Liver (tissue), 9 donors: ENCODE results near the gene GCN1. TPM values are rescaled to one million over a fixed set of nuclear protein-coding genes. Genes with fewer than 3 reads are reported as not detected.

Source experiments
- DNase-seq: peaks from one replicate; pipeline ENCODE4 v3.0.0-alpha.2; 2017; ENCODE audit warnings: low spot score
- H3K27ac ChIP-seq, 2 donors: one replicate each; pipeline ENCODE4 v1.7.0; 2013; ENCODE audit warnings: inconsistent platforms in 2 of 2, low read length in 2 of 2, control low read depth in 1 of 2, low read depth in 1 of 2, mild to moderate bottlenecking in 1 of 2
- H3K27me3 ChIP-seq, 4 donors: one replicate each; pipeline versions ENCODE4 v1.6.1 to v1.7.0; 2013; ENCODE audit warnings: low read length in 3 of 4, inconsistent platforms in 1 of 4, mild to moderate bottlenecking in 1 of 4, moderate library complexity in 1 of 4; ENCODE audit not compliant: control insufficient read depth in 4 of 4, insufficient read depth in 4 of 4
- H3K36me3 ChIP-seq, 4 donors: one replicate each; pipeline versions ENCODE4 v1.6.1 to v1.7.0; 2013; ENCODE audit warnings: low read length in 3 of 4, mild to moderate bottlenecking in 3 of 4, low read depth in 1 of 4, moderate library complexity in 1 of 4; ENCODE audit not compliant: control insufficient read depth in 4 of 4, insufficient read depth in 3 of 4
- H3K4me1 ChIP-seq, 4 donors: one replicate each; pipeline versions ENCODE4 v1.6.1 to v1.7.0; 2013; ENCODE audit warnings: low read length in 3 of 4, mild to moderate bottlenecking in 3 of 4, moderate library complexity in 1 of 4; ENCODE audit not compliant: control insufficient read depth in 4 of 4, insufficient read depth in 4 of 4
- H3K4me3 ChIP-seq, 3 donors: one replicate each; pipeline versions ENCODE4 v1.6.1 to v1.7.0; 2013; ENCODE audit warnings: low read length in 3 of 3, control low read depth in 1 of 3, low read depth in 1 of 3, mild to moderate bottlenecking in 1 of 3
- H3K9ac ChIP-seq, 2 donors: one replicate each; pipeline ENCODE4 v1.7.0; 2013; ENCODE audit warnings: low read length in 2 of 2, mild to moderate bottlenecking in 2 of 2, moderate library complexity in 2 of 2, control low read depth in 1 of 2, low read depth in 1 of 2
- H3K9me3 ChIP-seq, 4 donors: one replicate each; pipeline versions ENCODE4 v1.6.1 to v1.7.0; 2013; ENCODE audit warnings: low read length in 3 of 4; ENCODE audit not compliant: control insufficient read depth in 4 of 4
- ATF3 ChIP-seq: IDR thresholded peaks from 2 replicates; pipeline ENCODE4 v1.6.1; 2016; ENCODE audit warnings: antibody characterized with exemption
- CTCF ChIP-seq: fragments of 150-350 bp; IDR thresholded peaks from 2 replicates; pipeline ENCODE4 v1.5.1; 2017; ENCODE audit warnings: improper control_type of control experiment, low read depth, low read length; ENCODE audit not compliant: missing input control
- EGR1 ChIP-seq, 2 donors: IDR thresholded peaks; 2 replicates each; pipeline ENCODE4 v1.6.1; 2016 to 2018; ENCODE audit warnings: antibody characterized with exemption in 2 of 2, low read depth in 2 of 2
- FOXA1 ChIP-seq: IDR thresholded peaks from 2 replicates; pipeline ENCODE4 v1.6.1; 2016; ENCODE audit warnings: antibody characterized with exemption
- FOXA2 ChIP-seq: IDR thresholded peaks from 2 replicates; pipeline ENCODE4 v1.6.1; 2016; ENCODE audit warnings: antibody characterized with exemption
- GABPA ChIP-seq, 2 donors: IDR thresholded peaks in 1 of 2; conservative IDR thresholded peaks in 1 of 2; 2 replicates each; pipeline ENCODE4 v1.6.1; 2016; ENCODE audit warnings: antibody characterized with exemption in 2 of 2, mild to moderate bottlenecking in 1 of 2, moderate library complexity in 1 of 2
- HNF4A ChIP-seq, 2 donors: conservative IDR thresholded peaks; 2 replicates each; pipeline ENCODE4 v1.6.1; 2016; ENCODE audit warnings: antibody characterized with exemption in 2 of 2, mild to moderate bottlenecking in 2 of 2
- HNF4G ChIP-seq: IDR thresholded peaks from 2 replicates; pipeline ENCODE4 v1.6.1; 2016; ENCODE audit warnings: antibody characterized with exemption
- JUND ChIP-seq, 2 donors: IDR thresholded peaks; 2 replicates each; pipeline ENCODE4 v1.6.1; 2016; ENCODE audit warnings: antibody characterized with exemption in 2 of 2
- MAX ChIP-seq: IDR thresholded peaks from 2 replicates; pipeline ENCODE4 v1.6.1; 2016; ENCODE audit warnings: antibody characterized with exemption
- NR2F2 ChIP-seq: IDR thresholded peaks from 2 replicates; pipeline ENCODE4 v1.6.1; 2016; ENCODE audit warnings: antibody characterized with exemption
- REST ChIP-seq: IDR thresholded peaks from 2 replicates; pipeline ENCODE4 v1.6.1; 2016; ENCODE audit warnings: antibody characterized with exemption, mild to moderate bottlenecking
- RXRA ChIP-seq, 2 donors: IDR thresholded peaks; 2 replicates each; pipeline ENCODE4 v1.6.1; 2017 to 2018; ENCODE audit warnings: antibody characterized with exemption in 2 of 2, mild to moderate bottlenecking in 1 of 2
- SP1 ChIP-seq: IDR thresholded peaks from 2 replicates; pipeline ENCODE4 v1.6.1; 2018; ENCODE audit warnings: antibody characterized with exemption, mild to moderate bottlenecking
- TAF1 ChIP-seq: conservative IDR thresholded peaks from 2 replicates; pipeline ENCODE4 v1.6.1; 2016; ENCODE audit warnings: antibody characterized with exemption, mild to moderate bottlenecking
- YY1 ChIP-seq: IDR thresholded peaks from 2 replicates; pipeline ENCODE4 v1.6.1; 2016; ENCODE audit warnings: antibody characterized with exemption, mild to moderate bottlenecking
- ZBTB33 ChIP-seq: IDR thresholded peaks from 2 replicates; pipeline ENCODE4 v1.6.1; 2016; ENCODE audit warnings: antibody characterized with exemption
- WGBS: extraction: QIAGEN DNeasy Blood & Tissue Kit; methylation state at CpG from one replicate; pipeline ENCODE4 v1.1.7; 2013; 5-methylcytosine and 5-hydroxymethylcytosine counted together
- polyA plus RNA-seq, 2 donors: library from polyadenylated mRNA; stranded (reverse) in 1 of 2; unstranded in 1 of 2; fragments of 200-250 nt in 1 of 2; fragments of >200 nt in 1 of 2; fragmentation: Nextera tagmentation in 1 of 2; extraction: Ambion mirVana in 1 of 2; gene quantifications; one replicate each; pipeline versions ENCODE4 v1.2.1 to v1.2.3, GENCODE V29; 2013 to 2015
- total RNA-seq, 2 donors: library from RNA; depleted of rRNA; stranded (reverse); fragments of >200 nt; gene quantifications; one replicate each; pipeline ENCODE4 v1.2.3, GENCODE V29; 2014
- donor health status: healthy.
- donor health status: healthy.
- donor health status: healthy.
- donor health status: healthy.
- donor health status: healthy.

GCN1 gene
- total and polyA plus RNA-seq, 4 donors = 7.3 to 78.6 (median 25.8) TPM

GRCh38 chr12:120190985-120191480, 3.5 kb downstream of the GCN1 start:
- Histone ChIP-seq H3K4me1 (peaks cover 0 to 21% (median 18%) of the 10 kb centered on the region in 4 donors), H3K27ac (no peak overlapping the region), H3K36me3 (peaks cover 0 to 31% (median 16%) of the 10 kb centered on the region in 4 donors), H3K9me3 (no peaks in the 10 kb centered on the region), H3K27me3 (no peaks in the 10 kb centered on the region), H3K4me3 (no peak overlapping the region), H3K9ac (no peak overlapping the region)
- DNase-seq = no peak
- WGBS = 87% methylated on average over 7 of the region's 7 CpGs
- no peak for TF ChIP-seq HNF4G
- TF ChIP-seq ATF3 = no peak
- no peak for TF ChIP-seq ZBTB33
- TF ChIP-seq MAX = no peak
- no peak for TF ChIP-seq RXRA (IDR thresholded peaks at IDR 0.05)
- no peak for TF ChIP-seq YY1
- TF ChIP-seq HNF4A (conservative IDR thresholded peaks at IDR 0.05) = no peak
- TF ChIP-seq REST = no peak
- TF ChIP-seq FOXA2 = no peak
- TF ChIP-seq TAF1 = no peak
- no peak for TF ChIP-seq EGR1 (IDR thresholded peaks at IDR 0.05; ENCODE audit: low read depth in 2 of 2)
- no peak for TF ChIP-seq GABPA (IDR thresholded peaks at IDR 0.05 in 1 of 2, conservative IDR thresholded peaks at IDR 0.05 in 1 of 2)
- TF ChIP-seq SP1 = no peak
- TF ChIP-seq NR2F2 = no peak
- TF ChIP-seq CTCF = no peak

- no peak for DNase-seq
- H3K9ac ChIP-seq = no peak overlapping the region
- TF ChIP-seq RXRA (IDR thresholded peaks at IDR 0.05) = no peak
- no peak for TF ChIP-seq FOXA2
- no peak for TF ChIP-seq MAX
- TF ChIP-seq FOXA1 = no peak
- TF ChIP-seq JUND (IDR thresholded peaks at IDR 0.05) = no peak
- no peak for TF ChIP-seq ATF3
- no peak for TF ChIP-seq NR2F2
- no peak for TF ChIP-seq TAF1
- no peaks in the 10 kb centered on the region for H3K9me3 ChIP-seq
- no peak overlapping the region for H3K4me3 ChIP-seq
- WGBS = 94% methylated on average over 5 of the region's 5 CpGs
- H3K27ac ChIP-seq = no peak overlapping the region
- no peaks in the 10 kb centered on the region for H3K27me3 ChIP-seq
- H3K36me3 ChIP-seq = peaks cover 0 to 33% (median 18%) of the 10 kb centered on the region in 4 donors
- peaks cover 0 to 17% (median 13%) of the 10 kb centered on the region in 4 donors for H3K4me1 ChIP-seq
Measured at GRCh38 chr12:120190386-120190785, 4.1 kb downstream of the GCN1 start.
